Ishikawa (cell line): ENCODE measurements around the gene MT1A.

Source experiments
- CREB1 ChIP-seq: IDR thresholded peaks from 2 replicates; pipeline ENCODE4 v1.6.1; 2012; ENCODE audit warnings: low read depth
- EGR1 ChIP-seq: IDR thresholded peaks from 2 replicates; pipeline ENCODE4 v1.6.1; 2012
- EP300 ChIP-seq: IDR thresholded peaks from 2 replicates; pipeline ENCODE4 v1.6.1; 2012; ENCODE audit warnings: borderline replicate concordance
- NFIC ChIP-seq: IDR thresholded peaks from 2 replicates; pipeline ENCODE4 v1.6.1; 2012
- REST ChIP-seq: IDR thresholded peaks from 2 replicates; pipeline ENCODE4 v1.6.1; 2012; ENCODE audit warnings: low read depth, mild to moderate bottlenecking
- TAF1 ChIP-seq: IDR thresholded peaks from 2 replicates; pipeline ENCODE4 v1.6.1; 2012; ENCODE audit warnings: low read depth, mild to moderate bottlenecking
- TCF12 ChIP-seq: IDR thresholded peaks from 2 replicates; pipeline ENCODE4 v1.6.1; 2012; ENCODE audit warnings: low read depth
- TEAD4 ChIP-seq: IDR thresholded peaks from 2 replicates; pipeline ENCODE4 v1.6.1; 2012
- USF1 ChIP-seq: IDR thresholded peaks from 2 replicates; pipeline ENCODE4 v1.6.1; 2012
- YY1 ChIP-seq: IDR thresholded peaks from 2 replicates; pipeline ENCODE4 v1.6.1; 2012; ENCODE audit warnings: low read depth
- ZBTB7A ChIP-seq: IDR thresholded peaks from 2 replicates; pipeline ENCODE4 v1.6.1; 2012; ENCODE audit warnings: low read depth

GRCh38 chr16:56679818-56680217 lies 41.4 kb downstream of the MT1A start:
- TF ChIP-seq EP300 (no peak), CREB1 (no peak), YY1 (no peak), TEAD4 (no peak), REST (no peak), TAF1 (no peak), NFIC (no peak), USF1 (no peak), ZBTB7A (no peak), TCF12 (no peak), EGR1 (no peak)
